OCI-LY7 (cell line): ENCODE data around the gene WNT1. TPM values are rescaled to one million over a fixed set of nuclear protein-coding genes. Genes with fewer than 3 reads are reported as not detected.

ENCODE experiments used
- BruUV-seq: library from RNA; stranded (reverse); fragments of 400-500 nt; replicated peaks from 2 replicates; lab custom pipeline; 2021; lab: Mats Ljungman, UMichigan
- CTCF ChIA-PET: fragments of 300-600 bp; sonication (Branson Sonifier 250); formaldehyde crosslinking; loops from one replicate; lab custom pipeline; 2022; ENCODE audit warnings: antibody characterized with exemption; ENCODE audit not compliant: unreplicated experiment; lab: Charles Lee
- POLR2A ChIA-PET: fragments of 300-600 bp; sonication (Branson Sonifier 250); formaldehyde crosslinking; loops from one replicate; lab custom pipeline; 2022; ENCODE audit warnings: antibody characterized with exemption; lab: Charles Lee
- DNase-seq: peaks from one replicate; pipeline ENCODE4 v3.0.0-alpha.2; 2015; ENCODE audit warnings: low spot score
- H2AFZ ChIP-seq: fragments of 200-600 bp; sonication (generic), shearing (Covaris generic); 2 replicates; pipeline ENCODE4 v1.6.1; 2014; ENCODE audit warnings: mild to moderate bottlenecking, antibody characterized with exemption, low read length, moderate library complexity
- H3K27ac ChIP-seq: fragments of 200-600 bp; sonication (generic); 2 replicates; pipeline ENCODE4 v1.5.1; 2014; ENCODE audit warnings: mixed run types, low read depth, mild to moderate bottlenecking, moderate library complexity, low read length, inconsistent platforms; ENCODE audit not compliant: poor library complexity, severe bottlenecking
- H3K36me3 ChIP-seq: fragments of 200-600 bp; sonication (generic); 2 replicates; pipeline ENCODE4 v1.6.1; 2014; ENCODE audit warnings: mild to moderate bottlenecking, antibody characterized with exemption, low read length, moderate library complexity, mixed read lengths; ENCODE audit not compliant: insufficient read depth
- H3K4me1 ChIP-seq: fragments of 200-600 bp; sonication (generic); 2 replicates; pipeline ENCODE4 v1.5.1; 2014; ENCODE audit warnings: mild to moderate bottlenecking, low read length; ENCODE audit not compliant: insufficient read depth, poor library complexity, severe bottlenecking
- H3K4me2 ChIP-seq: fragments of 200-600 bp; sonication (generic); 2 replicates; pipeline ENCODE4 v1.6.1; 2014; ENCODE audit warnings: mild to moderate bottlenecking, low read length
- H3K4me3 ChIP-seq: fragments of 200-600 bp; sonication (generic); 2 replicates; pipeline ENCODE4 v1.5.1; 2014; ENCODE audit warnings: mild to moderate bottlenecking, low read depth, low read length; ENCODE audit not compliant: poor library complexity, severe bottlenecking
- H3K79me2 ChIP-seq: fragments of 200-600 bp; sonication (generic); 2 replicates; pipeline ENCODE4 v1.6.1; 2016; ENCODE audit warnings: low read depth, mild to moderate bottlenecking, low read length, moderate library complexity, mixed read lengths; ENCODE audit not compliant: insufficient read depth
- H3K9me2 ChIP-seq: fragments of 200-600 bp; sonication (generic); 2 replicates; pipeline ENCODE4 v1.6.1; 2016; ENCODE audit warnings: mild to moderate bottlenecking, low read length, mixed read lengths; ENCODE audit not compliant: insufficient read depth
- H3K9me3 ChIP-seq: fragments of 200-600 bp; sonication (generic); 2 replicates; pipeline ENCODE4 v1.6.1; 2014; ENCODE audit warnings: mild to moderate bottlenecking, mixed run types, low read length, mixed read lengths
- H4K20me1 ChIP-seq: fragments of 200-600 bp; sonication (generic); 2 replicates; pipeline ENCODE4 v1.6.1; 2014; ENCODE audit warnings: mild to moderate bottlenecking, antibody characterized with exemption, low read length, moderate library complexity, mixed read lengths; ENCODE audit not compliant: insufficient read depth
- CTCF ChIP-seq: fragments of 200-600 bp; sonication (generic); conservative IDR thresholded peaks from 2 replicates; pipeline ENCODE4 v1.5.1; 2014; ENCODE audit warnings: mild to moderate bottlenecking, antibody characterized with exemption, low read length, moderate library complexity, mixed read lengths
- EZH2phosphoT487 ChIP-seq: fragments of 200-600 bp; sonication (generic); IDR thresholded peaks from 2 replicates; pipeline ENCODE4 v1.6.1; 2018; ENCODE audit warnings: low read depth, borderline replicate concordance, mild to moderate bottlenecking, mixed run types, antibody characterized with exemption, low read length, moderate library complexity, mixed read lengths
- intact Hi-C: fragments of 100-400 bp; cut with micrococcal nuclease; formaldehyde crosslinking; loops from one replicate; pipeline ENCODE4 v1.10.0; 2022; ENCODE audit not compliant: unreplicated experiment
- total RNA-seq, 2 experiments: library from RNA; depleted of rRNA in 1 of 2; stranded (reverse); fragments of >200 nt in 1 of 2; shearing (Covaris generic) in 1 of 2; gene quantifications; 2 replicates each; pipeline ENCODE4 v1.2.3, GENCODE V29; 2014 to 2022

Gene WNT1
- total RNA-seq, 2 experiments from 2014 or later, result not detected

GRCh38 chr12:48986720-48987291 is 8.7 kb downstream of the WNT1 start:
- no peaks in the 10 kb centered on the region for H4K20me1 ChIP-seq
- no TSS peak for BruUV-seq
- intact Hi-C loops, result no loop called here
- H3K4me3 ChIP-seq, result no peak overlapping the region
- no peaks in the 10 kb centered on the region for H3K36me3 ChIP-seq
- H3K4me2 ChIP-seq, result no peak overlapping the region
- H3K27ac ChIP-seq, result no peak overlapping the region
- CTCF ChIA-PET, result no interaction called here
- POLR2A ChIA-PET, result no interaction called here
- no peaks in the 10 kb centered on the region for H3K9me2 ChIP-seq
- H3K79me2 ChIP-seq, result no peaks in the 10 kb centered on the region
- H3K9me3 ChIP-seq, result no peaks in the 10 kb centered on the region
- DNase-seq, result no peak
- peaks cover 9% of the 10 kb centered on the region for H3K4me1 ChIP-seq
- no peak overlapping the region for H2AFZ ChIP-seq
- TF ChIP-seq EZH2phosphoT487, result no peak
- no peak for TF ChIP-seq CTCF

- ChIA-PET POLR2A (interaction anchor here (0.5 to 1.4 kb wide), 4 partner anchors 12 to 433 kb away, joined by 3 read pairs; no protein-coding TSS in a partner anchor), CTCF (interaction anchor here (0.6 to 1.5 kb wide), 7 partner anchors 11 to 94 kb away, joined by 3 to 8 read pairs (median 3); no protein-coding TSS in a partner anchor)
- Histone ChIP-seq H3K79me2 (no peaks in the 10 kb centered on the region), H3K4me2 (no peak overlapping the region), H3K4me1 (peaks cover 9% of the 10 kb centered on the region), H3K27ac (no peak overlapping the region), H3K4me3 (no peak overlapping the region), H3K9me2 (no peaks in the 10 kb centered on the region), H3K36me3 (no peaks in the 10 kb centered on the region), H4K20me1 (no peaks in the 10 kb centered on the region), H3K9me3 (no peaks in the 10 kb centered on the region), H2AFZ (no peak overlapping the region)
- intact Hi-C loops, result loop anchor here (2.0 kb wide), 2 partner anchors 63 to 135 kb away; partner anchors contain the start of genes DDX23 and FKBP11
- BruUV-seq, result no TSS peak
- peak; percentile 98 for TF ChIP-seq CTCF
- no peak for TF ChIP-seq EZH2phosphoT487
- DNase-seq, result peak; percentile 69
These were observed 10.0 kb downstream of the WNT1 start for GRCh38 chr12:48988030-48988649.

- Histone ChIP-seq H3K79me2 (no peaks in the 10 kb centered on the region), H3K4me3 (no peak overlapping the region), H3K36me3 (no peaks in the 10 kb centered on the region), H4K20me1 (no peaks in the 10 kb centered on the region), H3K9me3 (no peaks in the 10 kb centered on the region), H3K27ac (no peak overlapping the region), H3K4me1 (peaks cover 6% of the 10 kb centered on the region), H3K4me2 (no peak overlapping the region), H2AFZ (no peak overlapping the region), H3K9me2 (no peaks in the 10 kb centered on the region)
- TF ChIP-seq CTCF (no peak), EZH2phosphoT487 (no peak)
- intact Hi-C loops, result no loop called here
- CTCF ChIA-PET, result no interaction called here
- BruUV-seq, result no TSS peak
- no peak for DNase-seq
- POLR2A ChIA-PET, result no interaction called here
These were observed 12.4 kb downstream of the WNT1 start for GRCh38 chr12:48990552-48990951.
